ENCODE data around the gene CST7. TPM values are rescaled to one million over a fixed set of nuclear protein-coding genes. Genes with fewer than 3 reads are reported as not detected.

The CST7 gene
- total RNA-seq, 2 donors from 2014 or later: 5.4 to 10.9 TPM

DNA sequence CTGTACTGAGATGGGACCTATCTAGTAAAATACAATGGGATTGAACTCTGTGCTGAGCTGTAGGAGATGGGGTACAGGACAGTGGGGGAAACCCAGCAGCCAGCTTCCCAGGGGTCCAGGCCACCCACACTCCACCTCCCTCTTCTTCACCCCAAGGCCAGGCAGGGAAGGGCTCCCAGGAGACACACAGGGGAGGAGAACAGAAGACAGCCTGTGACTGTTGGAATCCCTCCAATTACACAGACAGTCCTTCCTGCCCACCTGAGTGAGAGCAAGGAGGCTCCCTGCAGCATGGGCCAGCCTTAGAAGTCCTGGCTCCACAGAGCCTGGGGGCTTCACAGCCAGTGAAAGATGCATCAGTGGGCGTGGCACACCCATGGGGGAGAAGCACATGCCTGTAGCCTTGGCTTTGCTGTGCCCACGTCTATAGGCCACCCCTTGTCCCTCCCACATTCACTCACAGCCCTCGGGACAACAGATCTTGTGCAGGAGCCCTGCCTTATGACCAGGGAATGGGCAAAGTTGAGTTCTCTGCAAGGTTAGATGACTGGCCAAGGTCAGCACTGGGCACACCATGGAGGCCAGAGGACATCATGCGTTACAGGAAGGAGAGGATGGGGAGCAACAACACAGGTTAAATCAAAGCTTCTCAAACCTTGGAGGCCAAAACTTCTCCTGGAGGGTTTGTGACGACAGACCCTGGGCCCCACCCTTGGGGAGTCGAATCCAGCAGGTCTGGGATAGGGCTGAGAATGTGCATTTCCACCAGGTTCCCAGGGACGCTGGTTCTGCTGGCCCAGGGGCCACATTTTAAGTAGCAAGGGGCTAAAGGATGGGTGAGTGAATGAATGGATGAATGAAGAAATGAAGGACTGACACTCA, 12.3 kb upstream of the CST7 start:
- no peak for TF ChIP-seq CTCF (IDR thresholded peaks at IDR 0.05)
- no peak overlapping the region for H3K27ac ChIP-seq
- no peak overlapping the region for H3K4me3 ChIP-seq
- H3K9me3 ChIP-seq: no peaks in the 10 kb centered on the region
- H3K27me3 ChIP-seq (replicated peaks; ENCODE audit: insufficient read depth): no peaks in the 10 kb centered on the region
- ATAC-seq (ENCODE audit: insufficient number of reproducible peaks, low FRiP score, low read depth) (no peak), DNase-seq (ENCODE audit: low spot score) (no peak)
- H3K4me1 ChIP-seq (ENCODE audit: control insufficient read depth in 1 of 2, low read depth in 2 of 2): no peaks in the 10 kb centered on the region
- no peaks in the 10 kb centered on the region for H3K36me3 ChIP-seq

DNA sequence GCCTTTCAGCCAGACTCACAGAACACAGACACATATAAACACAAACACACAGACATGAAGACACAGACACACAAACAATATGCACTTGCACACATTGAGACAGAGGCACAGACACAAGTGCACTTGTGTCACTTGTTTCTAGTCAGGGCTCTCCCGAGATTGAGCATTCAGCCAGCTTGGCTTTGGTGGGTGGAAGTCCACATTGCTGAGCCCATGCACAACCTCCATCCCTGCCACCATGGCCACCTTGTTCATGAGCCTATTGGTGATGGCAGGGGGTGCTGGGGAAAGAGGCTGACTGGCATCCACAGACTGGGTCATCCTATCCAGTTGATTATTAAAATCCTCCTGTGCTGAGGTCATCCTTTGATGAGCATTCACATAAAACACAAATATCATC, 11.5 kb upstream of the CST7 start:
- TF ChIP-seq CTCF (IDR thresholded peaks at IDR 0.05): no peak
- Histone ChIP-seq H3K9me3 (no peaks in the 10 kb centered on the region), H3K4me1 (ENCODE audit: control insufficient read depth in 1 of 2, low read depth in 2 of 2) (no peaks in the 10 kb centered on the region), H3K4me3 (no peak overlapping the region), H3K27me3 (replicated peaks; ENCODE audit: insufficient read depth) (no peaks in the 10 kb centered on the region), H3K36me3 (no peaks in the 10 kb centered on the region), H3K27ac (no peak overlapping the region)
- ATAC-seq (ENCODE audit: insufficient number of reproducible peaks, low FRiP score, low read depth) (no peak), DNase-seq (ENCODE audit: low spot score) (no peak)

- Histone ChIP-seq H3K4me3 (no peak overlapping the region), H3K9me3 (no peaks in the 10 kb centered on the region), H3K27ac (no peak overlapping the region), H3K36me3 (no peaks in the 10 kb centered on the region), H3K27me3 (replicated peaks; ENCODE audit: insufficient read depth) (no peaks in the 10 kb centered on the region), H3K4me1 (ENCODE audit: control insufficient read depth in 1 of 2, low read depth in 2 of 2) (no peaks in the 10 kb centered on the region)
- no peak for ATAC-seq (ENCODE audit: insufficient number of reproducible peaks, low FRiP score, low read depth)
- TF ChIP-seq CTCF (IDR thresholded peaks at IDR 0.05): no peak
- no peak for DNase-seq (ENCODE audit: low spot score)
Observed at GRCh38 chr20:24938498-24938897, 10.6 kb upstream of the CST7 start.

DNA sequence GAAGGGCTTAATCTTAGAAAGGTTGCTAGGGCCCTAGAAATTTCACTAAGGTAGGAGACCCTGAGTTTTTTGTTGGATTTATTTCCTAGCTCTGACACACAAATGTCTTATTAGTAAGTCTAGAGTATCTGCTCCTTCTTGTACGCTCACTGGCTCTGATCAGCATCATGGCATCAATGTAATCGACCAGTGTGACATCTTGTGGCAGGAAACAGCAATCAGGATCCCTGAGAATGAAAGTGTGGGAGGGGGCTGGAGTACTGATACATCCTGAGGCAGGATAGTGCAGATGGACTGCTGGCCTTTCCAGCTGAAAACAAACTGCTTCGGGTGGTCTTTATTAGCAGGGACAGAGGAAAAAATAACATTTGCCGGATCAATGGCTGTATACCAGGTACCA, 10.0 kb upstream of the CST7 start:
- DNase-seq (ENCODE audit: low spot score): no peak
- Histone ChIP-seq H3K36me3 (no peaks in the 10 kb centered on the region), H3K4me1 (ENCODE audit: control insufficient read depth in 1 of 2, low read depth in 2 of 2) (no peaks in the 10 kb centered on the region), H3K27me3 (replicated peaks; ENCODE audit: insufficient read depth) (no peaks in the 10 kb centered on the region), H3K27ac (no peak overlapping the region), H3K4me3 (no peak overlapping the region), H3K9me3 (no peaks in the 10 kb centered on the region)
- TF ChIP-seq CTCF (IDR thresholded peaks at IDR 0.05): no peak
- ATAC-seq (ENCODE audit: insufficient number of reproducible peaks, low FRiP score, low read depth): no peak

DNA sequence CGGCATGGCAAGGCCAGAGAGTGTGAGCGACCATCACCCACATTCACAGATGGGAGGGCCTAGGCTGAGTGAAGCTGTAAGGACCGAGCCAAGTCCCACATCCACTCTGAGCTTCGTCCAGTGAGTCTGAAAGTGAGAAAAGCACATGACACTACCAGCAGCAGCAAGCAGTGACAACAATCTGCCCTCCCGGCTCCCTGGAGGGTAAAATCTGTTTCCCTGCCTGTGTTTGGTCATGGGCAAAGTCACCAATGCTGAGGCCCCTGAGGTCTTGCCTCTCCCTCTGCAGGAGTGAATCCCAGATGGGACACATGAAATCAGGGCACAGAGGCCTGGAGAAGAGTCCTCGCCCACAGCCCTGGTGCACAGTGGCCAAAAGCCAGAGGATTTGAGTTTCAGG, 6.4 kb upstream of the CST7 start:
- no peak for ATAC-seq (ENCODE audit: insufficient number of reproducible peaks, low FRiP score, low read depth)
- Histone ChIP-seq H3K4me1 (ENCODE audit: control insufficient read depth in 1 of 2, low read depth in 2 of 2) (no peaks in the 10 kb centered on the region), H3K36me3 (no peaks in the 10 kb centered on the region), H3K9me3 (peaks cover 5% of the 10 kb centered on the region), H3K27me3 (replicated peaks; ENCODE audit: insufficient read depth) (no peaks in the 10 kb centered on the region), H3K27ac (no peak overlapping the region), H3K4me3 (no peak overlapping the region)
- DNase-seq (ENCODE audit: low spot score): no peak
- TF ChIP-seq CTCF (IDR thresholded peaks at IDR 0.05): no peak
